NB4 (cell line): ENCODE results near the gene GRID1.

Source experiments
- DNase-seq: peaks from one replicate; pipeline ENCODE4 v3.0.0; 2010; ENCODE audit warnings: low read depth
- H3K4me3 ChIP-seq: one replicate; pipeline ENCODE4 v1.5.1; 2011; ENCODE audit warnings: mild to moderate bottlenecking, low read depth, low read length, moderate library complexity
- MYC ChIP-seq: IDR thresholded peaks from 2 replicates; pipeline ENCODE4 v1.6.1; 2011; ENCODE audit warnings: low read depth, low read length
- POLR2A ChIP-seq: IDR thresholded peaks from 2 replicates; pipeline ENCODE4 v1.6.1; 2011; ENCODE audit warnings: mild to moderate bottlenecking; ENCODE audit not compliant: insufficient read length; ENCODE audit errors: extremely low read depth
- TF ChIP-seq, protein P1 (sequence below): IDR thresholded peaks from one replicate; pipeline ENCODE4 v1.5.1; 2012; ENCODE audit warnings: low read depth, low read length
- TF ChIP-seq, protein P2 (sequence below): IDR thresholded peaks from 2 replicates; pipeline ENCODE4 v1.6.1; 2011; ENCODE audit warnings: low read depth, low read length

The GRID1 gene

DNA sequence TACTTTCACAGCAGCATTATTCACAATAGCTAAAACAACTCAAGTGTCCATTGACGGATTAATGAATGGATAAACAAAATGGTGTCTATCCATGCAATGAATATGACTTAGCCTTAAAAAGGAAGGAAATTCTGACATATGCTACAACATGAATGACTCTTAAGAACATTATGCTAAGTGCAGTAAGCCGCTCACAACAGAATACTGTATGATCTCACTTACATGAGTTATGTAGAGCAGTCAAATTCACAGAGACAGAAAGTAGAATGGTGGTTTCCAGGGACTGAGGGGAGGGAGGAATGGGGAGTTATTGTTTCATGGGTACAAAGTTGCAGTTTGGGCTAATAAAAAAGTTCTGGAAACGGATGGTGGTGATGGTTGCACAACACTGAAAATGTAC, 282.0 kb downstream of the GRID1 start:
- no peak for DNase-seq
- no peak overlapping the region for H3K4me3 ChIP-seq
- no peak for TF ChIP-seq POLR2A

DNA sequence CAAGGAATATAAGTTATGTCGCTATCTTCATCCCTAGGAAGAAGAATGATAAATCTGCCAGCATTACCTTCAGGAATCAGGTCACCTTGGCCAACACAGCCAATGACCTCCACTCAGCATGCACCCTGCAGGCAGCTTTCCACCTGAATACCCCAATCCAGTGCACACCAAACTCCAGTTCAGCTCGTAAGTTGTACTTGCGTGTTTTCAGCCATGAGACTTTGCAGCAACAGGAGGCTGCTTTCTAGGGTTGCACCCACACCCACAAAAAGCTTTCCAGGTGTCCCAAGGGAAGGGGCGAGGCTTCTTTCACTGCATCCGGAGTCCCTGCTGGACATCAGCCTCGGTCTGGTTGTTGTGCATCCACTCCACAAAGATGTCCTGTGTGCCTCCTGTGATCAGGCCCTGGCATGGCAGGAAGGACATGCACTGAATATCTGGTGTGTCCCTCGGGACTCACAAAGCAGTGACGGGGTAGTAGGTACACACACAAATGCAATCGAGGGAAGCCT, 282.9 kb downstream of the GRID1 start:
- TF ChIP-seq, protein P1, sequence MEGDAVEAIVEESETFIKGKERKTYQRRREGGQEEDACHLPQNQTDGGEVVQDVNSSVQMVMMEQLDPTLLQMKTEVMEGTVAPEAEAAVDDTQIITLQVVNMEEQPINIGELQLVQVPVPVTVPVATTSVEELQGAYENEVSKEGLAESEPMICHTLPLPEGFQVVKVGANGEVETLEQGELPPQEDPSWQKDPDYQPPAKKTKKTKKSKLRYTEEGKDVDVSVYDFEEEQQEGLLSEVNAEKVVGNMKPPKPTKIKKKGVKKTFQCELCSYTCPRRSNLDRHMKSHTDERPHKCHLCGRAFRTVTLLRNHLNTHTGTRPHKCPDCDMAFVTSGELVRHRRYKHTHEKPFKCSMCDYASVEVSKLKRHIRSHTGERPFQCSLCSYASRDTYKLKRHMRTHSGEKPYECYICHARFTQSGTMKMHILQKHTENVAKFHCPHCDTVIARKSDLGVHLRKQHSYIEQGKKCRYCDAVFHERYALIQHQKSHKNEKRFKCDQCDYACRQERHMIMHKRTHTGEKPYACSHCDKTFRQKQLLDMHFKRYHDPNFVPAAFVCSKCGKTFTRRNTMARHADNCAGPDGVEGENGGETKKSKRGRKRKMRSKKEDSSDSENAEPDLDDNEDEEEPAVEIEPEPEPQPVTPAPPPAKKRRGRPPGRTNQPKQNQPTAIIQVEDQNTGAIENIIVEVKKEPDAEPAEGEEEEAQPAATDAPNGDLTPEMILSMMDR, result no peak
- no peak for TF ChIP-seq MYC
- TF ChIP-seq, protein P2, sequence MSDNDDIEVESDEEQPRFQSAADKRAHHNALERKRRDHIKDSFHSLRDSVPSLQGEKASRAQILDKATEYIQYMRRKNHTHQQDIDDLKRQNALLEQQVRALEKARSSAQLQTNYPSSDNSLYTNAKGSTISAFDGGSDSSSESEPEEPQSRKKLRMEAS, result no peak
- TF ChIP-seq POLR2A, result no peak
- no peak for DNase-seq

DNA sequence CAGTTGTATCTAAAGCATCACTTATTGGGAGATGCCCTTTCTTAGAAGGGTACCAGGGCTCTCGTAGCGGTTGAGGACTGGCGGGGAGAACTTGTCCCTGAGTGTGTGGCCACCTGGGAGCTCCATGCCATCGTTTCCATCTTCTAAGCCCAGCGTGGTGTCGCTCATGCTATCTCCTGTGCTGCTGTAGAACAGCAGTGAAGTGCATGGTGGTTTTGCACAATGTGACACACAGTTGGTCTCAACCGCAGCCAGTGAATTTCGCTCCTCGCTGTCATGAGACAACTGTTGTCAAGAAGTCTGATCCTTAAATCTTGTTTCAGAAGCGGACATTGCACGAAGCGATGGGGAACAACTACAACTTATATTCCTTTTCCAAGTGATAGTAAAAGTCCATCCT, 283.4 kb downstream of the GRID1 start:
- no peak overlapping the region for H3K4me3 ChIP-seq
- TF ChIP-seq, protein P1, result no peak
- TF ChIP-seq, protein P2, result no peak
- TF ChIP-seq POLR2A (no peak), MYC (no peak)
- no peak for DNase-seq

More for the DNA sequence above, 282.9 kb downstream of the GRID1 start:
- H3K4me3 ChIP-seq, result no peak overlapping the region

DNA sequence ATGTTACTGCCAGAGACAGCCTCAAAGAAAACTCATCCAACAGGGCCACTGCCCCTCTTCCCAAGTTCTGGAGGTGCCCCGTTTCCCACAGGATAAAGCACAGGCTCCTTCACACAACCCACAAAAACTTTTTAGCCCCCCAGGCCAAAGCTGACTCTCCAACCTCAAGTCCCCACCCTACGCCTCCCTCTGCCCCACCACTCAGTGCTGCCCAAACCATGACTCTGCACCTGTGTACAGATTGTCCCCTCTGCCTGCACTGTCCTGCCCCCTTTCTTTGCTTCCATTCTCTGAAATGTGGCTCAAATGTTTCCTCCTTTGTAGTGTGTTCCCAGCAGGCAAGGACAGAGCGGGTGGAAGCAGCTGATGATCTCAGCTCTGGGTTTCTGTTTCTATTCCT, 284.0 kb downstream of the GRID1 start:
- DNase-seq, result no peak
- TF ChIP-seq, protein P1, result no peak
- H3K4me3 ChIP-seq, result no peak overlapping the region

DNA sequence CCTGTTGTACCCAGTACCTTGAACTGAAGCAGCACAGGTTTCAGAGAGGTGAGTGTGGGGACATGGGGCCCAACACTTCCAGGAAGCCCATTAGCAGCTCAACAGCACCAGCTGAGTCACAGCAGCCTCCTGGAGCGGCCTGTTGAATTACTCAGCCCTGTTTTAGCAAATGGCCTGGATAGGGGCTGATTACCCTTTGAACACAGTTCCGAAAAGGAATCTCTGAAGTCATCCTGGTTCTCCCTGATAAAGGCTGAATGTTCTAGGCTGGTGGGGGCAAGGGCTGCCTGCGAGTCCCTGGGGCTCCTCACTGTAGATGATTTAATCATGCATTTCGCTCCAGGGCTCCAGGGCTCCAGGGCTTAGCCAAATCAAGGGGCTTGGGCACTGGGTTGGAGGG, 287.5 kb downstream of the GRID1 start:
- H3K4me3 ChIP-seq, result no peak overlapping the region
- TF ChIP-seq MYC (no peak), POLR2A (no peak)
- TF ChIP-seq, protein P1, result no peak
- TF ChIP-seq, protein P2, result no peak
- DNase-seq, result no peak

- no peak for DNase-seq
- TF ChIP-seq MYC, result no peak
- TF ChIP-seq, protein P2, result no peak
- TF ChIP-seq POLR2A, result no peak
- TF ChIP-seq, protein P1, result no peak
- no peak overlapping the region for H3K4me3 ChIP-seq
Observed at GRCh38 chr10:86078639-86079035, 288.0 kb downstream of the GRID1 start.
